A673 (cell line): ENCODE data around the gene NR1D1.

Experiments
- CTCF ChIP-seq: fragments of 300-800, 200-600 bp; sonication (generic); conservative IDR thresholded peaks from 2 replicates; pipeline ENCODE4 v1.5.1; 2017; ENCODE audit warnings: low read depth, mild to moderate bottlenecking, antibody characterized with exemption, low read length, moderate library complexity, mixed read lengths
- EZH2 ChIP-seq: fragments of 200-600 bp; sonication (generic); IDR thresholded peaks from 2 replicates; pipeline ENCODE4 v1.6.1; 2017; ENCODE audit warnings: borderline replicate concordance, low read depth, mild to moderate bottlenecking, mixed read lengths, antibody characterized with exemption, low read length; ENCODE audit not compliant: poor library complexity, severe bottlenecking

GRCh38 chr17:40063901-40064531 is 36.4 kb downstream of the NR1D1 start:
- TF ChIP-seq CTCF (no peak), EZH2 (no peak)
